NOMO-1 treated with dmso at 0.1 percent for 144 hours (cell line): ENCODE data around the gene SGCE.

ENCODE experiments used
- DNase-seq: peaks from one replicate; lab custom pipeline; 2025; ENCODE audit not compliant: unreplicated experiment; lab: John Stamatoyannopoulos, UW

Gene SGCE

GRCh38 chr7:94575646-94576045 is 80.3 kb downstream of the SGCE start:
- no peak for DNase-seq

- DNase-seq: no peak
Observed at GRCh38 chr7:94571816-94572215, 84.1 kb downstream of the SGCE start.

GRCh38 chr7:94567396-94567795 is 88.5 kb downstream of the SGCE start:
- no peak for DNase-seq

- no peak for DNase-seq
Observed at GRCh38 chr7:94565247-94565894, 90.6 kb downstream of the SGCE start.

- peak; percentile 2 for DNase-seq
Observed at GRCh38 chr7:94562525-94562924, 93.4 kb downstream of the SGCE start.

GRCh38 chr7:94561841-94562514 is 94.0 kb downstream of the SGCE start:
- DNase-seq: no peak

GRCh38 chr7:94559972-94560371 is 96.0 kb downstream of the SGCE start:
- DNase-seq: no peak

- DNase-seq: no peak
Observed at GRCh38 chr7:94557215-94557614, 98.7 kb downstream of the SGCE start.

GRCh38 chr7:94556028-94556427 is 99.9 kb downstream of the SGCE start:
- no peak for DNase-seq

- no peak for DNase-seq
Observed at GRCh38 chr7:94547126-94547525, 108.8 kb downstream of the SGCE start.

GRCh38 chr7:94540428-94540827 is 115.5 kb downstream of the SGCE start:
- DNase-seq: no peak
